Activated CD4-positive, alpha-beta T cell treated with anti-CD3 and anti-CD28 coated beads for 48 hours (primary cell): Measurements from ENCODE around the gene SCRG1.

Source experiments
- DNase-seq: peaks from one replicate; pipeline ENCODE4 v3.0.0-alpha.2; 2020

SCRG1 gene

DNA sequence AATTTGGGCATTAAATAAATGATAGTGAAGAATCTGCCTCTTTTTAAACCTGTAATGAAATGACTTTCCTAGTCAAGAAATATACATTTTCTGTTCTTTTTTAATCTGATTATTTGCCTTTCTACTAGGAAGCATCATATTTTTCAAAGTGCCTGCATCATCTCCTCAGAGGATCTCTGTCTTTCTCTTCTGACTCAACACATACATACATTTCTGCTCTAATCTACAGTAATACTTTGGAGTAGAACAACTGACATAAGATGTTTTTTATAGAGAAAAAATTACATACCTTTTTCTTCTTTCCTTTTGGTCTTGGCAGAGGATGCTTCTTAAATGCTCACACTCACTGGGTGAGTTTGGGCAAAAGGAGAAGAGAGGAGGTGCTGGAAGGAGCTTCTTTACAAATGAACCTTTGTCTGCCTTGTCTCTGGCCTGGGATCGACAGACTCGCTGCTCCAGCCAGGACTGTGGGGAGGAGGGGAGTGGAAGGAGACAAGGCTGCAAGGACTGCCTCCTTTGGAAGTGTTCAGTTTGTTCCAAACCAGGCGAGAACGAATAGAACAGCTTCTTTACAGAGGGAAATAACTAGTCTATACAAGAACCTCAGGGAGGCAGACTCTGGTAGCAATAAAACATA lies at the start of gene SCRG1:
SCRG1 (minus strand) TSS at position 338 of the 637 bp plus-strand sequence. CDS start 7,702 bp downstream, outside the sequence.
- DNase-seq, result no peak

DNA sequence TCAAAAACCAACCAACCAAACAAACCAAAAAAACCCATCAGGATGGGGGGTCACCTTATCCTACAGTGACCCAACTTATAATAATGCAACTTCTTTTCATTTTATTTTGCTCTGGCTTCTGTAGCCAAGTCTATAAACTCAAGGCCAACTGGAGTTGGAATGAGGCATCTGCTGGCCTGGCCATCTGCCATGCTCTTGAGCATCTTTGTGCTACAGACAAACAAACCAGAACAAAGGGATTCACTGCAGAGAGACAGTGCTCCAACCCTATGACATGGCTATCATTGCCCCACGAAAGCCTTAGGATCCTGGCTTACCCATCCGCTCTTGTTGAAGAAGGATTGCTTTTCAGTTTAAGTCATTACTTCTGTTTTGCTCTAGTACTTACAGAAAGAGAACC lies 49.2 kb upstream of the SCRG1 start:
- no peak for DNase-seq

DNA sequence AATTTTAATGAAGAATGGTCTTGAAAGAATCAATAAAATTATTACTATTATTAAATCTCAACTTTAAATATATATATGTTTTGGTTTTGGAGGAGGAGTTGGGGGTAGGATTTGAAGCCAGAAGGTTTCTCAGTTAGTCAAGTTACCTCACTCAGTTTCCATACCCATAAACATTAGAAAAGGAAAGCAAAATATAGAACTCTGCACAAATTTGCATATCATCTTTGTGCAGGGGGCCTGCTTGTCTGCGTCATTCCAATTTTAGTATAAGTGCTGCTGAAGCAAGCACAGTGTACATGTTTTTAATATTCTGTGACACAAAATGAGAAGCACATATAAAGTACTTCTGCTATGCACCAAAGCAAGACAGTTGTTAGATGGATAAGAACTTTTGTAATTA lies 47.5 kb upstream of the SCRG1 start:
- no peak for DNase-seq

- no peak for DNase-seq
Observed at GRCh38 chr4:173443121-173443520, 44.2 kb upstream of the SCRG1 start.

DNA sequence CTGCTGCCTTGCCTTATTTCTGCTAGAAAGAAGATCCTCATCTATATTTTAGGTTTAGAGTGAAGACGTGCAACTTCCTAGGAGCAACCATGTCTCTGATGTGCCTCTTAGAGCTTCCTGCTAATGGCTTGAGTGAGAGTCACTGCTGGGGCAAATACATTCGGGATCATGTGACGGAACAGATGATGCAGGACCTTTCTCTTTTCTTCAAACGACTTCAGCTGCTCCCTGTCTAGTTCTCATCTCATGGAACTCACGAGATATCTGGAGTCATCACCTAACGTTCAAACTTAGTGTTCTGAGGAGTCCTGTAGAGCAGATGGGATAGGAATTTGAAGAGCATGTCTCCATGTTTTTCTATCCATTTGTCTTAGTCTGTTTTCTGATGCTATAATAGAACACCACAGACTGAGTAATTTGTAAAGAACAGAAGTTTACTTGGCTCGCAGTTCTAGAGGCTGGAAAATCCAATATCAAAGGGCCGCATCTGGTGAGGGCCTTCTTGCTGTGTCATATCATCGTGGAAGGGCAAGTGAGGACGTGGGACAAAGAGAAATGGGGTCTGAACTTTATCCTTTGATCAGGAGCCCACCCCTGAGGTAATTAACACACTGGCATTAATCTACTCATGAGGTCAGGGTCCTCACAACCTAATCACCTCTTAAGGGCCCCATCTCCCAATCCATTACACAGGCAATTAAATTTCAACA lies 43.5 kb upstream of the SCRG1 start:
- DNase-seq, result no peak

DNA sequence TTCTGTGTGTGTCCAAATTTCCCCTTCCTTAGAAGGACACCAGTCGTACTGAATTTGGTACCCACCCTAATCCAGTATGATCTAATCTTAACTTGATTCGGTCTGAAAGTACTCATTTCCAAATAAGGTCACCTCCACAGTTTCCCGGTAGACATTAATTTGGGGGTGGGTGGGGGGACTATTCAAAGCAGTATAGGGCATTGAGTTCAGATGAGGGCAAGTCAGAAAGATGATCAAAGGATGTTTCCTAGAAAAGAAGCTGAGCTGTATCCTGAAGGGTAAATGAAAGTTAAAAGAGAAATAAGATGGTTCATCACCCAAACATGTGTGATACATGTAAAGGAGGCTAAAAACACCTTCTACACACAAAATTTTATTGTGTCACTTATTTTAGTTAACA lies 42.0 kb upstream of the SCRG1 start:
- no peak for DNase-seq

- no peak for DNase-seq
Observed at GRCh38 chr4:173436771-173437265, 37.9 kb upstream of the SCRG1 start.

DNA sequence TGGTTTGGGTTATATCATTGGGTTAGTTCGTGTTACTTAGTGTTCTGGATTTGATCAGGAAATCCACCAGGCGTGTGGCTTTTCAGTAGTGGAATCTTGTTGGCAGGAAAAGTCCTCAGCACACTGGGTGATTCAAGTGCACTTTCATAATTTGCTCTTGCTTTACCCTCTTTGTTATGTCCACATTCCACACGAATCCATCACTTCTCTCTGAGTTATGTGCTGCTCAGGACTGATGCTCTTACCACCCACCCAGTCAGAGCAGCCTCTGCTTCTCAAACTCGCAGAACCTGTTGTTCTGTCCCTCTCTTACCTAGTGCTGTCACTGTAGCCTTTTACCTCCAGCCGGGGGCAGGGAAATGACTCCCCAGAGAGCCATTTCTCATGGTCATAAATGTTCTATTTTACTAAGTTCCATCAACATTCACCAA lies 37.2 kb upstream of the SCRG1 start:
- DNase-seq, result no peak

- no peak for DNase-seq
Observed at GRCh38 chr4:173434231-173434630, 35.3 kb upstream of the SCRG1 start.

GRCh38 chr4:173433447-173433846 lies 34.5 kb upstream of the SCRG1 start:
- no peak for DNase-seq

DNA sequence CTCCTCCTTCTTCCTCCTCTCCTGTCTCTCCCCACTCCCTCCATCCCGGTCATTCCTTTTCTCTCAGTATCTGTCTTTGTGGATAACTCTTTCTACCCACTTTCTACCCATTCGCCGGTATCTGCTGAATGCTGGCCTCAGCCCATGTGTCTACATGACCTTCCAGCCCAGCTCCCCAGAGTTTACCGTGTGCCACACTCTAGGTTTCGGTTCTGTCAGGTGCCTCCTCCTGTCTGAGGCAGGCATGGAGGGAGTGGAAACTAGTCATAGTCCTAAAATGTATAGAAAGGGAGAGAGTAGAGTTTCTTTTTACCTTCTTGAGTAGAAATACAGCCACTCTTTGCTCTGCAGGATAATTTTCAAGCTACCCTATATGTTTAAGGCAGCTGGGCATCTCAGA lies 33.5 kb upstream of the SCRG1 start:
- no peak for DNase-seq

- no peak for DNase-seq
Observed at GRCh38 chr4:173426064-173426463, 27.1 kb upstream of the SCRG1 start.

DNA sequence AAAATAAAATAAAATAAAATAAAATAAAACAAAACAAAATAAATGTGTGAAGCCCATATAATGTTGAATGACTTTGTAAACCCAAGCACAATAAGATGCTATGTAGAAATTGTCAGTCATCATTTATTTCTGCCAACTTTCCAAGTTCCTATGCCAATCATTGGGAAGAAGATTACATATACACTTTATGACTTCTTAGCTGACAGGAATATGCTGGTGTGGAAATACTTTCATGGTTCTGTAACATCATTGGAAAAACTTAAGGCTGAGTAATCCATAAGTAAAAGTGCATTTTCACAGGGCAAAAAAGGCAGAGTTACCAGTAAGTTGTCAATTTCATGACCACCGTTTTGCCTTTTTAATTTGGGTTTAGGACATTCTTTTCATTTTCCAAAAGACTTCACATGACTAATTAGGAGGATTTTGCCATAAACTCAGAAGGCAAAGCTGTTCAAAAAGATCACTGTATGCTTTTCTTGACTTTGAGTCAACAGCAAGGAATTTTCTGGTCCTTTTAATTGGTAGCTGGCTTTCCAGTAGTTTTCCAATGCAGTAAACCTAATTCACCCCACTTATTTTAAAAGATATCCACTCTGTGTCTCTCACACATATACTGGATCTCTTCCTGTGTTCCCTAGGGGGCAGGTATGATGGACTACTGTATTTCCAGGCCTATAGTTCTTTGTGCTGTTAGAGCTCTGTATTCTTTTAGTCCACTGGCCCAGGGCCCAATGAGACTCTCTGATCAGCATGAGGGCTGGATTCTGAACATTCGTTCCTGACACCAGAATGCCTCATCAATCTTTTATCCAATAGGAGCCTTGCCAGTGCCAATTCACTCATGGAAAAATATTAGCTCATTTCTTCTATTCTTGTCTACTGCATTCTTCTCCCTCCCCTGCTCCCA lies 26.2 kb upstream of the SCRG1 start:
- DNase-seq, result no peak

DNA sequence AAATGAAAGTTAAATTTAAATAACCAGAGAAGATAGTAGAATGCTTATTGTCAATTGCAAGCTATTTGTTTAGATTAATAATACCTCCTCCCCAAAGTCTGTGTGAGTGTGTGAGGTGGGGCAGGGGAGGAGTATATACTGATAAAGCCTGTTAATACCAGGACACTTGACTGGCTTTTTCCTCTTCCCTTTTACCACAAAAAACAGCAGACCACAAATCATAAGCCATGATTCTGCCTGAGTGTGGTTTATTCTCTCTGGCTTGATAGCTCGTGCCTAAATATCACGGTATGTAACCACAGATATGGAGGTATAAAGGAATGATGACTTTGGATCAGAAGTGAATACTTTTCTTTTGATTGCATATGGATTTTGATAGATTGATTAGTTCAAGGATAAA lies 21.9 kb upstream of the SCRG1 start:
- no peak for DNase-seq

GRCh38 chr4:173420324-173420752 lies 21.4 kb upstream of the SCRG1 start:
- no peak for DNase-seq

DNA sequence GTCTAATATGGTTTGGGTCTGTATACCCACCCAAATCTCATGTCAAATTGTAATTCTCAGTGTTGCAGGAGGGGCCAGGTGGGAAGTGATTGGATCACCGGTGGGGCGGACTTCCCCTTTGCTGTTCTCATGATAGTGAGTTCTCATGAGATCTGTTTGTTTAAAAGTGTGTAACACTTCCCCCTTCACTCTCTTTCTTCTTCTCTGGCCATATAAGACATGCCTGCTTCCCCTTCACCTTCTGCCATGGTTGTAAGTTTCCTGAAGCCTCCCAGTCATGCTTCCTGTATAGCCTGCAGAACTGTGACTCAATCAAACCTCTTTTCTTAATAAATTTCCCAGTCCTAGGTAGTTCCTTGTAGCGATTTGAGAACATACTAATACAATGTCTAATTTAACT lies 19.7 kb upstream of the SCRG1 start:
- no peak for DNase-seq

GRCh38 chr4:173417833-173418232 lies 18.9 kb upstream of the SCRG1 start:
- no peak for DNase-seq

DNA sequence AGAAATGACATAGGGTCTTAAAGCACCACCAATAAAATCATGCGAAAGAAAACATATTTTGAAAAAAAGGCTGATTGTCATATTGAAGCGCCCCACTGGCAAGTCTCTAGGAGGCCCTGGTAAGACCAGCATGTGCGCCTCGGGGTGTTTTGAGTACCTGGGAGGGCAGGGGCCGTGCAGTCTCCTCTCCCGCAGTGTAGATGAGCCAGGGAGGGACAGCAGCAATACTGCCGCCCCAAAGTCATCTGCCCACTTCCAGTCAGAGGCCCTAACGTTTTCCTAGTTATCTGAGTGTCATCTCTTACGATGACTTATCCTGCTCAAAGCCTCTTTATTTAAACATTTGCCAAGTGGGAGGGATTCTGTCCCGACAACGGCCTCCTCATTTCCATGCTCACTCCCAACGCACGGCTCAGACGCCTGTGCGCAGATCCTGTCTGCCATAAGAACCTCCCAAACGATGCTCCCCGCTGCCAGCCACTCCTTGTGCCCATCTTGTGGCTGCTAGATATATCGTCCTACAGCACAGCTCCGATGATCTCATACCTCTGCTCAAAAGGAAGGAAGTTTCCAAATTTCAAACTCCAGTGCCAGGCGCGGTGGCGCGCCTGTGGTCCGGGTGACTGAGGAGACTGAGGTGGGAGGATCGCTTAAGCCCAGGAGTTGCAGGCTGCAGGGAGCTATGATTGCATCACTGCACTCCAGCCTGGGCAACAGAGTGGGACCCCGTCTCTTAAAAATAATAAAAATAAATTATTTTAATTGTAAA lies 17.2 kb upstream of the SCRG1 start:
- no peak for DNase-seq

GRCh38 chr4:173415092-173415491 lies 16.2 kb upstream of the SCRG1 start:
- no peak for DNase-seq

GRCh38 chr4:173414456-173414855 lies 15.5 kb upstream of the SCRG1 start:
- DNase-seq, result no peak

GRCh38 chr4:173413036-173413435 lies 14.1 kb upstream of the SCRG1 start:
- no peak for DNase-seq

- DNase-seq, result no peak
Observed at GRCh38 chr4:173411106-173411693, 12.3 kb upstream of the SCRG1 start.
